Nephron (organoid): ENCODE data around the gene CFAP91.
A peak's percentile ranks its signal among the peaks of the same experiment; 100 is the strongest.

Source experiments
- H3K27ac Mint-ChIP-seq, 3 experiments: 2 replicates each; pipeline ENCODE4 v1.8.0; 2020; ENCODE audit warnings: mixed read lengths in 3 of 3, mild to moderate bottlenecking in 2 of 3, moderate library complexity in 1 of 3
- H3K27me3 Mint-ChIP-seq: 2 replicates; pipeline ENCODE4 v1.8.0; 2021; ENCODE audit warnings: low read depth, mild to moderate bottlenecking, moderate library complexity, mixed read lengths
- H3K36me3 Mint-ChIP-seq: 2 replicates; pipeline ENCODE4 v1.8.0; 2020; ENCODE audit warnings: low read depth, mixed read lengths
- H3K4me1 Mint-ChIP-seq: 2 replicates; pipeline ENCODE4 v1.8.0; 2020; ENCODE audit warnings: mixed read lengths
- H3K4me3 Mint-ChIP-seq, 3 experiments: 2 replicates each; pipeline ENCODE4 v1.8.0; 2020; ENCODE audit warnings: mild to moderate bottlenecking in 3 of 3, mixed read lengths in 3 of 3, moderate library complexity in 2 of 3
- H3K9me3 Mint-ChIP-seq: 2 replicates; pipeline ENCODE4 v1.8.0; 2020; ENCODE audit warnings: mixed read lengths
- TF ChIP-seq, protein P1 (sequence below), 3 experiments: fragments of 200-600 bp; sonication (generic); IDR thresholded peaks; one replicate each; pipeline ENCODE4 v1.5.0; 2021; ENCODE audit warnings: antibody characterized with exemption in 3 of 3; ENCODE audit not compliant: unreplicated experiment in 3 of 3

CFAP91 gene

DNA sequence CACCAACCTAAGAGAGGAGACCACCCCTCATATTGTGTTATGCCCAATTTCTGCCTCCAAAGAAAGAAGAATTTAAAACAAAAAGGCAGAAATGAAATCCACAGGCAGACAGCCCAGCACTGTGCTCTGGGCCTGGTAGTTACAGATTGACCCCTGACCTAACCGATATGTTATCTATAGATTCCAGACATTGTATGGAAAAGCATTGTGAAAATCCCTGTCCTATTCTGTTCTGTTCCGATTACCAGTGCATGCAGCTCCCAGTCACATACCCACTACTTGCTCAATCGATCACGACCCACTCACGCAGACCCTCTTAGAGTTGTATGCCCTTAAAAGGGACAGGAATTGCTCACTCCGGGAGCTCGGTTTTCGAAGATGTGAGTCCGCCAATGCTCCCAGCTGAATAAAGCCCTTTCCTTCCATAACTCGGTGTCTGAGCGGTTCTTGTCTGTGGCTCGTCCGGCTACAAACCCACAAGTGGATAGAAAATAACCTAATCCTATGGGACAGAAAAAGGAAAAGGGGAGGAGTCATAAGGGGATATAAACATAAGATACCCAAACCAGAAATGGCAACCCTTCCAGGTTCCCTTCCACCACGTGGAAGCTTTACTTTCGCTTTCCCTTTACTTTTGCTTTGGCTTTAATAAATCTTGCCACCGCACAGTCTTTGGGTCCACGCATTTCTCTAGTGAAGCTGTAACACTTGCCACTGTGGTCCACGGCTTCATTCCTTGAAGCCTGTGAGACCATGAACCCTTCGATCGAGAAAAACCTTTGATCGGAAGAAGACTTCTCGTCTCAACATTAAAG, 1.7 kb upstream of the CFAP91 start:
- H3K27ac Mint-ChIP-seq: no peak overlapping the region
- H3K27me3 Mint-ChIP-seq: peaks cover 4% of the 10 kb centered on the region
- H3K4me3 Mint-ChIP-seq: no peak overlapping the region
- no peaks in the 10 kb centered on the region for H3K9me3 Mint-ChIP-seq
- H3K4me1 Mint-ChIP-seq: peaks cover 9% of the 10 kb centered on the region
- TF ChIP-seq, protein P1, sequence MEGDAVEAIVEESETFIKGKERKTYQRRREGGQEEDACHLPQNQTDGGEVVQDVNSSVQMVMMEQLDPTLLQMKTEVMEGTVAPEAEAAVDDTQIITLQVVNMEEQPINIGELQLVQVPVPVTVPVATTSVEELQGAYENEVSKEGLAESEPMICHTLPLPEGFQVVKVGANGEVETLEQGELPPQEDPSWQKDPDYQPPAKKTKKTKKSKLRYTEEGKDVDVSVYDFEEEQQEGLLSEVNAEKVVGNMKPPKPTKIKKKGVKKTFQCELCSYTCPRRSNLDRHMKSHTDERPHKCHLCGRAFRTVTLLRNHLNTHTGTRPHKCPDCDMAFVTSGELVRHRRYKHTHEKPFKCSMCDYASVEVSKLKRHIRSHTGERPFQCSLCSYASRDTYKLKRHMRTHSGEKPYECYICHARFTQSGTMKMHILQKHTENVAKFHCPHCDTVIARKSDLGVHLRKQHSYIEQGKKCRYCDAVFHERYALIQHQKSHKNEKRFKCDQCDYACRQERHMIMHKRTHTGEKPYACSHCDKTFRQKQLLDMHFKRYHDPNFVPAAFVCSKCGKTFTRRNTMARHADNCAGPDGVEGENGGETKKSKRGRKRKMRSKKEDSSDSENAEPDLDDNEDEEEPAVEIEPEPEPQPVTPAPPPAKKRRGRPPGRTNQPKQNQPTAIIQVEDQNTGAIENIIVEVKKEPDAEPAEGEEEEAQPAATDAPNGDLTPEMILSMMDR (IDR thresholded peaks at IDR 0.05; ENCODE audit: unreplicated experiment in 3 of 3): no peak
- no peaks in the 10 kb centered on the region for H3K36me3 Mint-ChIP-seq

DNA sequence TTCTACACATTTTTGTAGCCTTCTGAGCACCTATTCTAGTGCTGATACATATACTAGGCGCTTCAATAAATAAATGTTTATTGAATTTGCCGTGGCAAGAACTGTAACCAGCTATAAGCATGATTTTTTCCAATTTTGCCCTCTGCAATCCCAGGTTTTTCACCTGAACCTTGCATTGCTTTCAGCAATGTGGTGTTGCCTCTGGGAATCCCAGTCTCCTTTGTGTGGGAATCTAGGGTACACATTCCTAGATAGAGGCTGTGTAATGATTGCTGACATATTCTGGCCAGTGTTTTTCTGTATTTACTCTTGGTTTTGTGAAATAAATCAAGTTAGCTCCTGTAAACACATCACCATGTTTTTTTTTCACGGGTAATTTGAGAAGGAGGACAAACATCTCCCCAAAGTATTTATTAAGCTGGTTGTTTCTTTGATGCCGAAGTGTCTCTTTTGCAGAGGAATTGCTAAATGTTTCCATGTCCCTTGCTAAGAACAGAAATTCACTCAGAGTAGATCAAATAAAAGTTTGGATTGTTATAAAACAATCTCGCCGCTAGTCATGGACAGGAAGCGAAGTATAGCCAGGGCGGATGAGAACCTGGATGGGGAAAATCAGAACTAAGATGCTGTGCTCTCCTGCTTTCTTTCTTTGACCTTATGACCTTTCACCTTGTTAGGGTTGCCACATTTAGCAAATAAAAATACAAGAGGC, 1.2 kb downstream of the CFAP91 start:
- H3K27ac Mint-ChIP-seq: peak overlapping the region in 2 of 3 experiments; percentile 41 to 82
- peak overlapping the region; percentile 84 to 90 (median 87) for H3K4me3 Mint-ChIP-seq
- H3K9me3 Mint-ChIP-seq: no peaks in the 10 kb centered on the region
- TF ChIP-seq, protein P1 (IDR thresholded peaks at IDR 0.05; ENCODE audit: unreplicated experiment in 3 of 3): no peak
- peaks cover 4% of the 10 kb centered on the region for H3K27me3 Mint-ChIP-seq
- H3K36me3 Mint-ChIP-seq: peaks cover 3% of the 10 kb centered on the region
- peaks cover 9% of the 10 kb centered on the region for H3K4me1 Mint-ChIP-seq

DNA sequence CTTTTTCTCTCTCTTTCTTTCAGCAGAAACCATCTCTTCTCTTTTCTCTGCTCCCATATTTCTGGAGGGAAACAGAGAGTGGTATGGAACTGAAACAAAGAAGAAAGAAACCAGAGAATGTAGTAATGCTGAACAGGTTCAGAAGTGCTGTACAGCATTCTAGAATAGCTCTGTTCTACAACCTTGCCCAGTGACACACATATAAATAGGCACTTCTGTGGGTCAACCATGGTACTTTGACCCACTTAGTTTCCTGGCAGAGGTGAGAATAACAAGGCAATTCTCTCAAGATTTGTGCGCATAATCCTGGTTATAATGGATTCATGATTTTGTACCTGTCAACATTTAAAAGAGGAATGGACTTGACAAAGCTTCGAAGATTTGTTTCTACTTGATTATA, 12.3 kb downstream of the CFAP91 start:
- H3K27ac Mint-ChIP-seq: no peak overlapping the region
- no peaks in the 10 kb centered on the region for H3K27me3 Mint-ChIP-seq
- no peak overlapping the region for H3K4me3 Mint-ChIP-seq
- TF ChIP-seq, protein P1 (IDR thresholded peaks at IDR 0.05; ENCODE audit: unreplicated experiment in 3 of 3): no peak
- no peaks in the 10 kb centered on the region for H3K9me3 Mint-ChIP-seq
- peaks cover 21% of the 10 kb centered on the region for H3K36me3 Mint-ChIP-seq
- no peaks in the 10 kb centered on the region for H3K4me1 Mint-ChIP-seq

DNA sequence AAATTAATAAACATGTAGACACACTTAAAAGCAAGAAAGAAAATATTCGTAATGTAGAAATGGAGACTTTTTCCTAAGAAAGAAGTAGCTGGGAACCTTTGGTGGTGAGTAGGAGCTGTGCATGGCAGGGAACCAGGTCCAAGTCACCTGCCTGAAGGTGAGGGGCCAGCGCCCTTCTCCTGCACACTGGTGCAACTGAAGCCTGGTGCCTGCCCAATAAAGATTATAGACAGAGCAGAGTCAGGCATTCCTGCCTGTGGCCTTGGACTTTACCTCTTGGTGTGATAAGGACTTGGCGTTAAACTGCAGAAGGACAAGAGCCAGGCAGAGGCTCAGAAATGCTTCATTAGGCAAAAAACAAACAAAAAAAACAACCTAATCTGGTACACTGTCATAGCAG, 14.2 kb downstream of the CFAP91 start:
- no peaks in the 10 kb centered on the region for H3K9me3 Mint-ChIP-seq
- H3K4me1 Mint-ChIP-seq: no peaks in the 10 kb centered on the region
- H3K27me3 Mint-ChIP-seq: no peaks in the 10 kb centered on the region
- no peak overlapping the region for H3K27ac Mint-ChIP-seq
- H3K36me3 Mint-ChIP-seq: peaks cover 16% of the 10 kb centered on the region
- no peak overlapping the region for H3K4me3 Mint-ChIP-seq
- TF ChIP-seq, protein P1 (IDR thresholded peaks at IDR 0.05; ENCODE audit: unreplicated experiment in 3 of 3): no peak

DNA sequence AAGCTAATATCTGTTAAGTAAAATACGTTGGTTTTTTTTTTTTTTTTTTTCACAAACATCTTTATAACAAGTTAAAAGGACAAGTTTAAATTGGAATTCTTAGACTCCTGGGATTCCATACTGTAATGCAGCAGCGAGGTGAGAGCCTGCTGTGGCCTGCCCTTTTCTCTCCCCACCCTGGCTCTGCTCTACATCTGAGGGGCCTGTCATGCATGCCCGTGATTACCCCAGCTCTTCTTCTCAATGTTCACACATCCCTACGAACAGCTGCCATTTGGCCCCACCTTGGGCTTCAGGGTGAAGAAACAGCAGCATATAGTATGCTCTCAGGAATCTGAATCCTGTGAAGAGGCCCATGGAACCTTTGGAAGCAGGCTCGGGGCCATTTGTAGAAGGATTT, 14.7 kb downstream of the CFAP91 start:
- Mint-ChIP-seq H3K9me3 (no peaks in the 10 kb centered on the region), H3K4me1 (no peaks in the 10 kb centered on the region)

More for the DNA sequence above, 14.7 kb downstream of the CFAP91 start:
- Mint-ChIP-seq H3K4me3 (no peak overlapping the region), H3K27ac (no peak overlapping the region), H3K27me3 (no peaks in the 10 kb centered on the region), H3K36me3 (peaks cover 15% of the 10 kb centered on the region)
- TF ChIP-seq, protein P1 (IDR thresholded peaks at IDR 0.05; ENCODE audit: unreplicated experiment in 3 of 3): no peak
